Cardiac fibroblast (primary cell): ENCODE measurements around the gene TBXAS1.

ENCODE experiments used
- DNase-seq, 2 donors: peaks; one replicate each; pipeline versions ENCODE4 v3.0.0 to v3.0.0-alpha.2; 2010; ENCODE audit warnings: low read depth in 2 of 2
- H3K4me3 ChIP-seq, 2 donors: replicated peaks in 1 of 2; 1 replicate in 1 of 2; 2 replicates in 1 of 2; pipeline ENCODE4 v1.5.1; 2011; ENCODE audit warnings: low read depth in 2 of 2, low read length in 2 of 2, mild to moderate bottlenecking in 2 of 2, moderate library complexity in 1 of 2
- TF ChIP-seq, protein P1 (sequence below): IDR thresholded peaks from one replicate; pipeline ENCODE4 v1.5.1; 2011; ENCODE audit warnings: low read depth, mild to moderate bottlenecking, low read length, inconsistent platforms

The TBXAS1 gene

GRCh38 chr7:139811066-139811465 is 18.0 kb upstream of the TBXAS1 start:
- peak in 1 of 2 donors; percentile 53 for DNase-seq
- TF ChIP-seq, protein P1, sequence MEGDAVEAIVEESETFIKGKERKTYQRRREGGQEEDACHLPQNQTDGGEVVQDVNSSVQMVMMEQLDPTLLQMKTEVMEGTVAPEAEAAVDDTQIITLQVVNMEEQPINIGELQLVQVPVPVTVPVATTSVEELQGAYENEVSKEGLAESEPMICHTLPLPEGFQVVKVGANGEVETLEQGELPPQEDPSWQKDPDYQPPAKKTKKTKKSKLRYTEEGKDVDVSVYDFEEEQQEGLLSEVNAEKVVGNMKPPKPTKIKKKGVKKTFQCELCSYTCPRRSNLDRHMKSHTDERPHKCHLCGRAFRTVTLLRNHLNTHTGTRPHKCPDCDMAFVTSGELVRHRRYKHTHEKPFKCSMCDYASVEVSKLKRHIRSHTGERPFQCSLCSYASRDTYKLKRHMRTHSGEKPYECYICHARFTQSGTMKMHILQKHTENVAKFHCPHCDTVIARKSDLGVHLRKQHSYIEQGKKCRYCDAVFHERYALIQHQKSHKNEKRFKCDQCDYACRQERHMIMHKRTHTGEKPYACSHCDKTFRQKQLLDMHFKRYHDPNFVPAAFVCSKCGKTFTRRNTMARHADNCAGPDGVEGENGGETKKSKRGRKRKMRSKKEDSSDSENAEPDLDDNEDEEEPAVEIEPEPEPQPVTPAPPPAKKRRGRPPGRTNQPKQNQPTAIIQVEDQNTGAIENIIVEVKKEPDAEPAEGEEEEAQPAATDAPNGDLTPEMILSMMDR = no peak
- no peak overlapping the region for H3K4me3 ChIP-seq

DNA sequence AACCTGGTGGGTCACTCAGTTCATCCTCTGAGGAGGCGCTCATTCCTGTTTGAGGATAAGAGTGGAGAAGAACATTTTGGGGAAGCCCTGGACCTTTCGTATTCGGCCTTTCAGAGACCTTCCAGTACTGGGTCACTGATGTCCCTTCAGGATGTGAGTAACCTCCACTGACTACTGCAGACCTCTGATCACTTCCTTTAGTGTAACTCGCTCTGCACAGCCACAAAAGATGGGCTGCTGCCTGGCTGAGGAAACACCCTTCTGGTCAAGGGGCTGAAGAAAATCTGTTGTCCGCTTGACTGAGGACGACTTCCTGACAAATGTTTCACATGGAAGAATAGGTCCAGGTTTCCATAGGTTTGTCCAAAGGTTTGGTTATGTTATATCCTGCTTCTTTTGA is 15.9 kb upstream of the TBXAS1 start:
- no peak overlapping the region for H3K4me3 ChIP-seq
- no peak for DNase-seq
- TF ChIP-seq, protein P1 = no peak

- no peak for DNase-seq
- TF ChIP-seq, protein P1 = no peak
- no peak overlapping the region for H3K4me3 ChIP-seq
Observed at GRCh38 chr7:139813689-139814088, 15.4 kb upstream of the TBXAS1 start.

GRCh38 chr7:139817249-139817648 is 11.8 kb upstream of the TBXAS1 start:
- TF ChIP-seq, protein P1 = no peak
- no peak for DNase-seq
- H3K4me3 ChIP-seq = no peak overlapping the region

- no peak for DNase-seq
- no peak overlapping the region for H3K4me3 ChIP-seq
- TF ChIP-seq, protein P1 = no peak
Observed at GRCh38 chr7:139820089-139820488, 9.0 kb upstream of the TBXAS1 start.

DNA sequence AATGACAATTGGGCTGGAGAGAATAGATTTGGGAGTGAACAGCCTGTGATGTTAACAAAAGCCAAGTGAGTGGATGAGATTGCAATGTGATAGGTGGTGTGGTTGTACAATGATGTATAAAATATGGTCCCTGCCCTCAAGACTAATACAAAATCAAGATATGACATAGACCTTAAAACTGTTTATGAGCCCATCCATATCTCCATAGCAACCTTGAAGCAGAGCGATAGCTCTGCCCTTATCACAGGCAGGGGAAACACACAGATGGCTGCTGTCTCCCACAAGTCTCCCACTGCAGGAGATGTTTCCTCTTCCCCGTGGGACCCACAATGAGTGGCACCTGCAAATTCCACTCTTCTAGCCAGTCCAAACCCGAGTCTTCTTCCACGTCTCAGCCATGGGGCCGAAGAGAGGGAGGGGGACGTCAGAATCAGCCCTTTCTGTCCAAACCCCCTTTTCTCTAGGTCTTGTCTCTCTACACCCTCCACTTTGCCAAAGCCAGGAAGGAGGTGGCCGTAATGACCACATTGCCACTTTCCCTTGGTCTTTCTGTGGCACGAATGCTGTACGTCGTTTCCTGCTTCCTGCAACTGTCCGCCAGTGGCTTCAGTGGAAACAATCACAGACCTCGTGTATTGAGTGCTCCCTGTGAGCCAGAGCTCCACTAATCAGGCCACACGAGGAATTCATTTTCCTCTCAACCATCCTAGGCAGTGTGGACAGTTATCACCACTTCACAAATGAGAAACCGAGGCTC is 7.5 kb upstream of the TBXAS1 start:
- DNase-seq = no peak
- no peak overlapping the region for H3K4me3 ChIP-seq
- TF ChIP-seq, protein P1 = no peak

GRCh38 chr7:139822855-139823254 is 6.2 kb upstream of the TBXAS1 start:
- H3K4me3 ChIP-seq = no peak overlapping the region
- no peak for DNase-seq
- TF ChIP-seq, protein P1 = no peak
